ENCODE measurements around the gene RABL2B.

RABL2B gene

DNA sequence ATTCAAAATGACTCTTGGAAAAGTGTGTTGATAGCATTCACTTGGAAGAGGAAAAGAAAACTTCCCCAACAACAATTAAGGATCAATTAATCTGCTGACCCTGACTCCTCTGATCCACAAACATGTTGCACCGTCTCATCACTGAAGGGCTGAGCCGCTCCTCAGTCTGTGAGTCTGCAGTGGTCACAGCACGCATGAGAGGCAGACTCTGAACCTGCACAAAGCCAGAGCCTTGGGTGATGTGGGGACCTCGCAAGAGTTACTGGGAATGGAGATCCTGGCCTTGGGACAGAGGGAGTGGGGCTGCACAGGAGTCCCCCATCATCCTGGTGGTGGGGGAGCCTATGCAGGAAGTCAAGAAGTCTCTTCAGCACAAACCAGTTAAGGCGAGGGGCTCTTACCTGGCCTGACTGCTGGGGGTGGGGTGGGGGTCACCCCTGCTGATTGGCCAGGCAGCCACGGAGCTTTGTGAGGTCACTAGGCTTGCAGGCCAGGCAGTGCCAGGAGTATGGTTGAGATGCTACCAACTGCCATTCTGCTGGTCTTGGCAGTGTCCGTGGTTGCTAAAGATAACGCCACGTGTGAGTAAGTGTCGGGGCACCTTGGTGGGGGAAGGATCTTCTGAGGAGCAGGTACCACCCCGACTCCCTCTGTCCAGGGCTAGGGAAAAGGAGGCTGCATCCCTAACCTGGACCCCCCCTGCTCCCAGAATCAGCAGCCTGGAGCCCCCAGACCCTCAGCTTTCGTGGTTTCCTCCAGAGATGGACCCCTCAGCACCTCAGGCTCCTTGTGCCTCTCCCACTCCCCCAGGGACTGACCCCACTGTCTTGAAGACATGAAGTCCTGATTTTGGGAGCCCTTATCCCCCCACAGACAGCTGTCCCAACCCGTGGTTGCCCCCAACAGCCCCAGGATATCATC is 45.4 kb downstream of the RABL2B start, which contains the start of gene ACR:
ACR (plus strand) TSS at position 477 of the 921 bp plus-strand sequence; CDS start at position 509, 32 bp downstream.
- no peak for DNase-seq

DNA sequence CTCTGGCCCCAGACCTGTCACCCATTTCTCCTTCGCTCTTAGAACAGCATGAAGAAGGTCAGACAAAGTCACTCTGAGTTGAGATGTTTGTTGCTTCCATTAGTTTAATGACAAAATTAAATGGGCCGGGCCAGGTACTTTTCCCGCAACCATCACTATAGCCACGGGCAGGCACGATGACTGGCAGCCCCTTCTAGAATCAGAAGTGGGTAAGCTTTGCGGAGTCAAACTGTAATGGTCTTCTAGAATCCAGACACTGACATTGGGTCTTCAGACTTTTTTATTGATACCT is 47.8 kb downstream of the RABL2B start:
- no peak for DNase-seq

DNA sequence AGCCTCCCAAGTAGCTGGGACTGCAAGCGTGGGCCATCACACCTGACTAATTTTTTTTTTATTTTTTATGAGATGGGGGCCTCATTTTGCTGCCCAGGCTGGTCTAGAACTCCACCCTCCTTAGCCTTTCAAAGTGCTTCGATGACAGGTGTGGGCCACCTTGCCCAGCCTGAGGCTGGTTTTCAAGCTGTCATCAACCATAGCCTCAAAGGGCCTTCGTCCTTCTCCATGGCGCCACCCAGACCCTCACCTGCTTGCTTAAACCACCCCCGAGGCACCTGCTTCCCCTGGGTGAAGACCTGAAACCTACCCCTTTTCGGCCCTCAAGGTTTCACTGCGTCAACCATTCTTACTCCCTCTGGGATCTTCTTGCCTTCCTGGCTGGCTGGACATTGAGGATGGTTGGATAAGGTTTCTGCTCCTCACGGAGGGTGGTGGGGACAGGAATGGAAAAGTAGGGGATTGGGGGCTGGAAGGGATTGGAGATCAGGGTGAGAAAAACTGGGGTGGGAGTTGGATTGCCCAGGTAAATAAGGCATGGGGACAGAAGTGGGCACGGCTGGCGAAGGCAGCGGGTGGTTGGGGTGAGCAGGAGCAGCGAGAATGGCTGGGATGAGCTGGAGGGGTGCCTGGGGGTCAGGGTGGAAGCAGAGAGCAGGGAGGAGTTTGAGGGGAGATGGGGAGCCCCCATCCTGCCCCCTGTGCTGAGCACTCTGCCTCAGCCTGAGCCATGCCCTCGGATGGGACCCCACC is 48.3 kb downstream of the RABL2B start:
- DNase-seq = no peak

GRCh38 chr22:50734343-50734771 is 49.1 kb downstream of the RABL2B start:
- no peak for DNase-seq

GRCh38 chr22:50733521-50734342 is 49.7 kb downstream of the RABL2B start:
- no peak for DNase-seq

GRCh38 chr22:50732681-50733080 is 50.8 kb downstream of the RABL2B start:
- no peak for DNase-seq

DNA sequence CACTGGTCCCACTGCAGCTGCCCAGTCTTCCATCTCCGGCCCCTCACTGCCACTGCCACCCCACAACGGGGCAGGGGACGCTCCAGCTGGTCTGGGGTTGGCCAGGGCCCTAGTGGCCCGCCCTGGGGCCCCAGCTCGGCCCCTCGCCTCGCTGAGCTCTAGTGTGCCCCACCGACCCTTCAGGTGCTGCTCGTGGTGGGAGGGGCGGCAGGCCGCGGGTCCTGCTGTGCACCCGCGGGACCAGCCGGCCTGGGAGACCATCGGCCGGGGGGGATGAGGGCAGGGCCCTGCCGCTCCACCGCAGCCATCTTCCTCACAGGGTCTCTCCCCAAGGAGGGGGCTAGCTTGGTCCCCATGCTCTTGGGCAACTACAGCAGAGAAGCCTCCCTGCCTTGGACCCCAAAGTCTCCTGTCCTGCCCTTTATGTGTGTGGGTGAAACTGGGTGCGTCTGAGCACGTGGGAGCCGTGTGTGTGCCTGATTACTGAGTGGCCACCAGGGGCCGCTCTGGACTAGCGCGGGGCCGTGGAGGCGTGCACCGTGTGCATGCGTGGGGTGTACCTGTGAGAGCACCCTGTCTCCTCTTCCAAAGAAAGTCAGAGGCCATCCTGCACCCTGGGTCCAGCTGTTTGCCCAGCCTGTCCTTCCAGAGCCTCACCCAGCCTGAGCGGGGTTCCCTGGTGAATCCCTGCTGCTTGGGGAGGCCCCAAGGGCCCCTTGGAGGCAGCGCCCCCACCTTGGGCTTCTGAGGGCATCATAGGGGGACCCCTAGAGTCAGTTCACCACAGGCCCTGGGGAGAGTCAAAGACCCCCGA is 51.4 kb downstream of the RABL2B start:
- peak; percentile 62 for DNase-seq

- no peak for DNase-seq
Measured at GRCh38 chr22:50730941-50731661, 52.3 kb downstream of the RABL2B start.

DNA sequence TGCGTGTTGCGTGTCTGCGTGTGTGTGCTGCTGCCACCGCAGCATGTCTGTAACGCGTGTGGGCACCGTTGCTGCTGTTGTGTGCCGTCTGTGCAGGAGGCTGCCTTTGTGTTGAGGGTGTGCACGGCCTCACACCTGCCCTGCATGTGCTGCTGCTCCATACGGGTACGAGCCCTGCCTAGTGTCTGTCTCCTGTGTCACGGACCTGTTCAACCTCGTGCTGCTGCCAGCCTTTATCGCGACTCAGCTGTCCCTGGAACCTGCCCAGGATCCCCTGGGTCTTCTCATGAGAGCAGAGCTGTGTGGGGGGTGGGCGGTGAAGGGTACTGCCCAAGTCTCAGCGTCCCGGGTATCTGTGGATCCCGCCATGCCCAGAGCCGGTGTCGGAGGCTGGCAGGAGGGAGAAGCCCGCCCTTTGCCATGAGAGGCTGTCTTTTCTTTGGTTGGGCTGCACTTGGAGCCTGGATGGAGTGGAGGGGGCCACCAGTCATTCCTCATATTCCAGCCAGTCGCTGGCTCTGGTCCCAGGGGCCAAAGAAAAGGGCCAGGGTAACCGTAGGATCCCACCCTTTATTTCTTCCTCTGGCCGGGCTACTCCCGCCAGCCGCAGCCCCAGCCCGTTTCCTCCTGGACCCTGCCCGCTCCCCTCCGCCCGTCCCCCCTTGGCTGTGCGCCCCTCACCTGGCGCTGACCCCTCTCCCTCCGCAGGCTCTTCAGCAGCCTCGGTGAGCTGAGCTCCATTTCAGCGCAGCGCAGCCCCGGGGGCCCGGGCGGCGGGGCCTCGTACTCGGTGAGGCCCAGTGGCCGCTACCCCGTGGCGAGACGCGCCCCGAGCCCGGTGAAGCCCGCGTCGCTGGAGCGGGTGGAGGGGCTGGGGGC is 53.2 kb downstream of the RABL2B start:
- no peak for DNase-seq

GRCh38 chr22:50729391-50730012 is 53.9 kb downstream of the RABL2B start:
- DNase-seq = no peak

- DNase-seq = no peak
Measured at GRCh38 chr22:50728523-50728931, 54.9 kb downstream of the RABL2B start.

DNA sequence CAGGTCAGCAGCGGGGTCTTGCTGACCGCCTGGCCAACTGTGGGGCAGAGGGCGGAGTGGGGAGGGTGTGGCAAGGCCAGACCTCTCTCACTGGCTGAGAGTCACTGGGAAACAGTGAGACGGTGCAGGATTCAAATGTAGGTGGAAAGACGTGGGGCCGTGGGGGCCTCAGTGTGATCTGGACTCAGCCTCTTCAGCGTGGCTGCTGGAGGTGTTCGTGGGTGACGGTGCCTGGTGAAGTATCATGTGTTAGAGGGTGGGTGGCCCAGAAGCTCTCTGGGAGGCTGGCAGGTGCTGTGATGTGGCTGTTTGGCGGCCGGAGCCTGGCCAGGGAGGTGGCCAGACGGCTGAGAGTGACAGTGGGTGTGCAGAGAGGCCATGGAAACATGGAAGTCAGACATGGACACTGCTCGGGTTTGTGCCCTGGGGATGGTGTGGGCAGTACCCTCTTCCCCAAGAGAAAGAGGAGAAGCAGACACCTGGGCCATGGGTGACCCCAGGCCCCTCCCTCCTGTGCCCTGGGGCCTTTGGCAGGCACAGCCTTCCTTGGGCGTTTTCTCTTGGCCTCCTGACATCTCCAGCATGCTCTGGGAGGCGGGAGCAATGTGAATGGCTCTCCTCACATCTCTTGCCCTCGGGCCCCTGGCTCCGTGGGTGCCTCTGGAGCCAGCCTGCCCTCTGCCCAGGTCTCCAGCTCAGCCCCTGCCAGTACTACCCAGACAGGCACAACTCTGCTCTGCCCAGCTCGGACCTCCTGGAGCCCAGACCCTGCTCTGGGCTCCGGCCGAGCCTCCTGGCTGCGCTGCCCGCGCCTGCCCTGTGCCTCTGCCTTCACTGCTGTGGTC is 55.5 kb downstream of the RABL2B start:
- no peak for DNase-seq

DNA sequence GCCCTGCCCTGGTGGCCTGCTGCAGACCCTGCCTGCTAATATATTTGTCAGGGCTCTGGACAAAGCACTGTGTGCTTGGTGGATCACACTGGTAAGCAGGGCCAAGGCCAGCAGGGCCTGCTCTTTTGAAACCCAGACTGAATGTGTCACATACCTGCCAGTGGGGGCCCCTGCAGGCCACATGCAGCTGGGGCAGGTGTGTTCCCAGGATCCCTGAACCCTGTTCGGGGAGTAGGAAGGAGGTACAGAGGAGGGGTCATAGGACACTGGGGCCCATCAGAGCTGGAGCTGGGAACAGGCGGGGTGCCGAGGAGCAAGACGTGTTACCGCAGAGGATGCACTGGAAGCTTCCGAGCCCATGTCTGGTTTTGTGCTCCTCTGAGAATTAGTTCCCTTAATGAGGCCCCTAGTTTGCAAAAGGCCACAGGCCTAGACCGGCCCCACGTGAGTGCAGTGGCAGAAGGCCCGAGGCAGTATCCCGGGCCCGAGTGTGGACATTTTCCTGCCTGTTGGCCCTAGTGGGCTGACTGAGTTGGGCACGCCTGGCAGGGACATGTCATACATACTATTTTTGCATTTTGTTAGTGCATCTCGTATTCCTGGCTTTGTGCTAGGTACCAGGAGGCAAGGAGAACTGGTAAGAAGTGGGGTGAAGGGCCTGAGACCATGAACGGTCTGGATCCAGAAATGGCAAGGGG is 56.6 kb downstream of the RABL2B start:
- no peak for DNase-seq

DNA sequence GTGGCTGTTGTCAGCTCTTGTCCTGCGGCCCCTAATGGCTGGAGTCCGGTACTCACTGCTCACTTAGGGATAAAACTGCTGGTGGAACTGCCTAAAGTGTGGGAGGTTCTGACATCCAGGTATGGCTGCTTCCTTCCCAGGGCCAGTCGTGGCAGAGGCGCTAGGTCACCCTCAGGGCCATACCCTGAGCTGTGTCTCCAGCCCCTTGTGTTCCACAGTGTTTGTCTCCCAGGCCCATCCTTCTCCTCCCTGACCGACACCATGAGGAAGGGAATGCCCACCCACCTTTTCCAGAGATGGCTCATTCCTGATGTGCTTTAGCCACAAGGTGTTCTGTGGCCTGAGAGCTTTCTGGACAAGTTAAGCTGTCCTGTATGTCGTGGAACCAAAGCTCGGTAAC is 57.8 kb downstream of the RABL2B start:
- DNase-seq = no peak

- no peak for DNase-seq
Measured at GRCh38 chr22:50724616-50725015, 58.8 kb downstream of the RABL2B start.

- peak; percentile 25 for DNase-seq
Measured at GRCh38 chr22:50723991-50724390, 59.4 kb downstream of the RABL2B start.

DNA sequence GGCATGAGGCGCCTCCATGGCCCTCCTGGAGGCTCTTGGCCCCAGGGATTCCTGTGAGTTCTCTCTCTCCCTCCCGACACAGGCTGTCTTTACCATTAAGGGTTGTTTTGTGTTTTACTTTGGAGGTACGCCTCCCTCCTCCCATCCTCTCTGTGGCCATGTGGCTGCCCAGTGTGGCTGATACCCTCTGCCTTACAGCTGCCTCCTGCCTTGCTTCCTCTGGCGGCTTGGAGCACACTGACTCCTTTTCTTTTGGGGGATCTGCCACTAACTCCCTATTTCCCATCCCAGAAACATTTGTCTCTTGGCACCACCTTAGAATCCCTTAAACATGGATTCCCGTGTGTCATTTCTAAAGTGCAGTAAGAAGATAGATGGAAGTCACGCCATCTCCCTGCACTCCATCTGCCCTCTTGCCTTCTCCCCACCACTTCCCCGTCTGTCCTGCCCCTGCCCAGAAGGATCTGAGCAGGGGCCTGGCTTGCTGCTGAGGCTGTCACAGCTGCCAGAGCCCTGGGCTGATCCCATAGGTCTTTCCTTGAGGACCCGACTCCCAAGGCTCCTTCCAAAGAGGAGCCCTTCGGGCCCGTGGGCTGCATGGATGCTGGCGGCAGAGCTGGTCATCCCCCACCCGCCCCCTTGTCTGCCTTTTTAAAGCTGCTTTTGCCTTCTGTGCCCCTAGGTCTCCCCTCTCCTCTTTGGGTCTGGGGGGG is 60.6 kb downstream of the RABL2B start:
- no peak for DNase-seq

Data from OCI-M1 (cell line).